ENCODE data around the gene LSG1.

GRCh38 chr3:194661946-194662345 lies 10.0 kb downstream of the LSG1 start:
- no peak for TF ChIP-seq EZH2phosphoT487 (IDR thresholded peaks at IDR 0.05; ENCODE audit: borderline replicate concordance)
- no peak for TF ChIP-seq CTCF (conservative IDR thresholded peaks at IDR 0.05; ENCODE audit: low read length)

Data from Loucy (cell line).